ENCODE data around the gene RPS15.

The RPS15 gene

GRCh38 chr19:1392407-1392806 is 45.8 kb upstream of the RPS15 start:
- no peaks in the 10 kb centered on the region for H3K36me3 ChIP-seq (ENCODE audit: control insufficient read depth, insufficient read depth, low read length)
- H2AFZ ChIP-seq = no peak overlapping the region
- no peaks in the 10 kb centered on the region for H3K4me1 ChIP-seq
- H3K9me3 ChIP-seq (ENCODE audit: control insufficient read depth, low read length) = no peaks in the 10 kb centered on the region
- H3K27ac ChIP-seq = no peak overlapping the region
- no peak overlapping the region for H3K4me3 ChIP-seq (ENCODE audit: low read depth, low read length)
- no peaks in the 10 kb centered on the region for H3K27me3 ChIP-seq (ENCODE audit: control insufficient read depth, insufficient read depth, low read length)
- no peak overlapping the region for H3K9ac ChIP-seq
- no peak for TF ChIP-seq CTCF (IDR thresholded peaks at IDR 0.05)
- no peaks in the 10 kb centered on the region for H3K79me2 ChIP-seq
- no peak overlapping the region for H3K4me2 ChIP-seq (ENCODE audit: low read length)

GRCh38 chr19:1392939-1393530 is 45.2 kb upstream of the RPS15 start:
- H3K79me2 ChIP-seq = no peaks in the 10 kb centered on the region
- H3K27ac ChIP-seq = no peak overlapping the region
- H2AFZ ChIP-seq = no peak overlapping the region

GRCh38 chr19:1393841-1394240 is 44.4 kb upstream of the RPS15 start:
- no peak for TF ChIP-seq CTCF (IDR thresholded peaks at IDR 0.05)

More at GRCh38 chr19:1392939-1393530, 45.2 kb upstream of the RPS15 start:
- Histone ChIP-seq H3K27me3 (ENCODE audit: control insufficient read depth, insufficient read depth, low read length) (no peaks in the 10 kb centered on the region), H3K9ac (no peak overlapping the region), H3K4me3 (ENCODE audit: low read depth, low read length) (no peak overlapping the region), H3K9me3 (ENCODE audit: control insufficient read depth, low read length) (no peaks in the 10 kb centered on the region), H3K4me2 (ENCODE audit: low read length) (no peak overlapping the region), H3K4me1 (no peaks in the 10 kb centered on the region), H3K36me3 (ENCODE audit: control insufficient read depth, insufficient read depth, low read length) (no peaks in the 10 kb centered on the region)
- TF ChIP-seq CTCF (IDR thresholded peaks at IDR 0.05) = no peak

GRCh38 chr19:1394252-1395193 is 43.7 kb upstream of the RPS15 start:
- Histone ChIP-seq H3K4me2 (ENCODE audit: low read length) (no peak overlapping the region), H3K27me3 (ENCODE audit: control insufficient read depth, insufficient read depth, low read length) (no peaks in the 10 kb centered on the region), H3K9ac (no peak overlapping the region), H3K4me3 (ENCODE audit: low read depth, low read length) (no peak overlapping the region), H3K27ac (no peak overlapping the region), H3K4me1 (no peaks in the 10 kb centered on the region), H3K36me3 (ENCODE audit: control insufficient read depth, insufficient read depth, low read length) (no peaks in the 10 kb centered on the region), H3K79me2 (no peaks in the 10 kb centered on the region), H3K9me3 (ENCODE audit: control insufficient read depth, low read length) (no peaks in the 10 kb centered on the region), H2AFZ (no peak overlapping the region)
- TF ChIP-seq CTCF (IDR thresholded peaks at IDR 0.05) = no peak

More at GRCh38 chr19:1393841-1394240, 44.4 kb upstream of the RPS15 start:
- Histone ChIP-seq H3K9me3 (ENCODE audit: control insufficient read depth, low read length) (no peaks in the 10 kb centered on the region), H3K36me3 (ENCODE audit: control insufficient read depth, insufficient read depth, low read length) (no peaks in the 10 kb centered on the region), H3K4me1 (no peaks in the 10 kb centered on the region), H3K79me2 (no peaks in the 10 kb centered on the region), H3K27me3 (ENCODE audit: control insufficient read depth, insufficient read depth, low read length) (no peaks in the 10 kb centered on the region), H2AFZ (no peak overlapping the region), H3K27ac (no peak overlapping the region), H3K4me3 (ENCODE audit: low read depth, low read length) (no peak overlapping the region), H3K4me2 (ENCODE audit: low read length) (no peak overlapping the region), H3K9ac (no peak overlapping the region)

Data from parathyroid adenoma (tissue), 2 donors.